Left cardiac atrium (tissue), 2 donors: ENCODE results near the gene CGB7. TPM values are rescaled to one million over a fixed set of nuclear protein-coding genes. Genes with fewer than 3 reads are reported as not detected.

Experiments
- microRNA-seq, 2 donors: library from miRNA; unstranded; fragments of <30 nt; microRNA quantifications; one replicate each; pipeline ENCODE4 v1.2.0, GENCODE V29; 2020
- total RNA-seq, 2 donors: library from RNA; stranded (reverse); fragmentation: NEBNext Ultra II Directional; extraction: Animal tissue kit (Norgen Biotek cat#: 25700); gene quantifications; one replicate each; pipeline ENCODE4 v1.2.1, GENCODE V29; 2021
- donor health status: DM: no; HTN: yes; CAD: no; lungs with severe emphysema.
- donor health status: DM: yes; HTN: yes; CAD: no.

The CGB7 gene
- total RNA-seq, 2 donors from 2014 or later, result 0.29 TPM; not detected in 1

Small RNA genes lying within 50 kb of the gene (microRNA-seq; reads per million reads assigned to microRNA genes)
- gene MIR6798, result 0 reads per million in 2 donors

Other genes starting within 250 kb of the CGB7 start
- 10 to 100 TPM; 29.8 to 37.7 TPM for gene BCAT2, start 246.7 kb downstream of the CGB7 start, total RNA-seq
- 1 to 10 TPM; 2.8 to 5.4 TPM for gene HSD17B14, start 221.3 kb downstream of the CGB7 start, total RNA-seq
- 10 to 100 TPM; 29.6 to 67.1 TPM for gene PLEKHA4, start 189.1 kb downstream of the CGB7 start, total RNA-seq
- gene PPP1R15A, start 185.3 kb downstream of the CGB7 start, total RNA-seq, result 10 to 100 TPM; 67.2 to 78.6 TPM
- gene TULP2, start 159.0 kb downstream of the CGB7 start, total RNA-seq, result under 1 TPM in 1 of 2 donors, not detected in 1; 0.50 TPM
- 100 to 1,000 TPM; 279 to 342 TPM for gene NUCB1, start 157.4 kb downstream of the CGB7 start, total RNA-seq
- gene DHDH, start 124.0 kb downstream of the CGB7 start, total RNA-seq, result not detected
- 10 to 100 TPM; 28.8 to 36.1 TPM for gene BAX, start 102.9 kb downstream of the CGB7 start, total RNA-seq
- gene FTL, start 92.4 kb downstream of the CGB7 start, total RNA-seq, result 1,000 to 10,000 TPM; 1,813 to 2,086 TPM
- 10 to 100 TPM; 66.4 to 95.7 TPM for gene GYS1, start 64.4 kb downstream of the CGB7 start, total RNA-seq
- 10 to 100 TPM; 39.3 to 50.0 TPM for gene RUVBL2, start 63.9 kb downstream of the CGB7 start, total RNA-seq
- gene LHB, start 40.7 kb downstream of the CGB7 start, total RNA-seq, result under 1 TPM in 1 of 2 donors, not detected in 1; 0.55 TPM
- not detected for gene CGB3, start 33.4 kb downstream of the CGB7 start, total RNA-seq
- gene CGB2, start 25.9 kb downstream of the CGB7 start, total RNA-seq, result not detected
- not detected for gene CGB1, start 20.9 kb downstream of the CGB7 start, total RNA-seq
- not detected for gene CGB5, start 13.9 kb downstream of the CGB7 start, total RNA-seq
- not detected for gene CGB8, start 8.6 kb downstream of the CGB7 start, total RNA-seq
- gene NTF4, start 7.1 kb upstream of the CGB7 start, total RNA-seq, result 1 to 10 TPM in 1 of 2 donors, under 1 TPM in 1; 0.81 to 1.2 TPM
- gene KCNA7, start 14.9 kb upstream of the CGB7 start, total RNA-seq, result 1 to 10 TPM; 2.4 to 3.0 TPM
- gene SNRNP70, start 27.7 kb upstream of the CGB7 start, total RNA-seq, result 100 to 1,000 TPM in 1 of 2 donors, 10 to 100 TPM in 1; 98.3 to 134 TPM
- 10 to 100 TPM; 11.4 to 14.9 TPM for gene LIN7B, start 56.6 kb upstream of the CGB7 start, total RNA-seq
- 1 to 10 TPM in 1 of 2 donors, under 1 TPM in 1; 0.47 to 1.6 TPM for gene C19orf73, start 61.4 kb upstream of the CGB7 start, total RNA-seq
- 10 to 100 TPM in 1 of 2 donors, 1 to 10 TPM in 1; 6.7 to 11.5 TPM for gene PPFIA3, start 61.8 kb upstream of the CGB7 start, total RNA-seq
- gene HRC, start 97.6 kb upstream of the CGB7 start, total RNA-seq, result 100 to 1,000 TPM; 480 to 499 TPM
- 10 to 100 TPM; 24.4 to 30.6 TPM for gene TRPM4, start 100.0 kb upstream of the CGB7 start, total RNA-seq